MV-4-11 (cell line): ENCODE results near the gene CLSTN2.

Experiments
- DNase-seq: peaks from one replicate; lab custom pipeline; 2025; lab: John Stamatoyannopoulos, UW

The CLSTN2 gene

GRCh38 chr3:140093742-140094141, 158.8 kb downstream of the CLSTN2 start:
- no peak for DNase-seq

- DNase-seq = no peak
Observed at GRCh38 chr3:140094487-140094886, 159.5 kb downstream of the CLSTN2 start.

- DNase-seq = no peak
Observed at GRCh38 chr3:140096037-140096436, 161.1 kb downstream of the CLSTN2 start.

GRCh38 chr3:140097874-140098635, 163.1 kb downstream of the CLSTN2 start:
- no peak for DNase-seq

- no peak for DNase-seq
Observed at GRCh38 chr3:140100479-140100878, 165.5 kb downstream of the CLSTN2 start.

- DNase-seq = no peak
Observed at GRCh38 chr3:140103166-140103565, 168.2 kb downstream of the CLSTN2 start.

- no peak for DNase-seq
Observed at GRCh38 chr3:140103986-140104645, 169.1 kb downstream of the CLSTN2 start.

- no peak for DNase-seq
Observed at GRCh38 chr3:140113996-140114788, 179.2 kb downstream of the CLSTN2 start.

- no peak for DNase-seq
Observed at GRCh38 chr3:140114789-140115080, 179.8 kb downstream of the CLSTN2 start.

- DNase-seq = no peak
Observed at GRCh38 chr3:140117096-140117526, 182.1 kb downstream of the CLSTN2 start.

- no peak for DNase-seq
Observed at GRCh38 chr3:140122183-140122582, 187.2 kb downstream of the CLSTN2 start.

GRCh38 chr3:140128217-140128616, 193.2 kb downstream of the CLSTN2 start:
- DNase-seq = no peak

GRCh38 chr3:140128631-140129030, 193.6 kb downstream of the CLSTN2 start:
- DNase-seq = peak; percentile 37

GRCh38 chr3:140129768-140130284, 194.8 kb downstream of the CLSTN2 start:
- DNase-seq = no peak

- DNase-seq = no peak
Observed at GRCh38 chr3:140131895-140132294, 196.9 kb downstream of the CLSTN2 start.

- DNase-seq = no peak
Observed at GRCh38 chr3:140134231-140134965, 199.4 kb downstream of the CLSTN2 start.

GRCh38 chr3:140135461-140135860, 200.5 kb downstream of the CLSTN2 start:
- no peak for DNase-seq

GRCh38 chr3:140143367-140144069, 208.5 kb downstream of the CLSTN2 start:
- no peak for DNase-seq

- DNase-seq = no peak
Observed at GRCh38 chr3:140145528-140145927, 210.5 kb downstream of the CLSTN2 start.

- DNase-seq = no peak
Observed at GRCh38 chr3:140146668-140147067, 211.7 kb downstream of the CLSTN2 start.

- DNase-seq = no peak
Observed at GRCh38 chr3:140147965-140148490, 213.0 kb downstream of the CLSTN2 start.
